MCF 10A (cell line): ENCODE measurements around the gene TMCO1. TPM values are rescaled to one million over a fixed set of nuclear protein-coding genes. Genes with fewer than 3 reads are reported as not detected.
A peak's percentile ranks its signal among the peaks of the same experiment; 100 is the strongest.
"Not testable (repeated sequence)": the region's sequence is repeated elsewhere in the genome, so short reads cannot be mapped to it uniquely, and the experiment has no call there.

Source experiments
- BruUV-seq: library from RNA; stranded (reverse); fragments of 400-500 nt; replicated peaks from 2 replicates; lab custom pipeline; 2021; lab: Mats Ljungman, UMichigan
- CTCF ChIA-PET: fragments of 300-600 bp; sonication (Branson Sonifier 250); formaldehyde crosslinking; extraction: SDS; loops from one replicate; lab custom pipeline; 2021; ENCODE audit warnings: antibody characterized with exemption, inconsistent platforms; lab: Yijun Ruan, JAX
- POLR2A ChIA-PET: fragments of 300-600, 350-650 bp; sonication (Branson Sonifier 250); formaldehyde crosslinking; extraction: SDS; loops from one replicate; lab custom pipeline; 2020; ENCODE audit warnings: antibody characterized with exemption, inconsistent platforms; lab: Yijun Ruan, JAX
- DNase-seq: peaks from one replicate; pipeline ENCODE4 v3.0.0-alpha.2; 2018; ENCODE audit not compliant: unreplicated experiment
- H3K27ac Mint-ChIP-seq: one replicate; pipeline ENCODE4 v1.8.0; 2022; ENCODE audit warnings: mild to moderate bottlenecking, low read depth, mixed read lengths; ENCODE audit not compliant: unreplicated experiment
- H3K27me3 Mint-ChIP-seq: one replicate; pipeline ENCODE4 v1.8.0; 2022; ENCODE audit warnings: mixed read lengths; ENCODE audit not compliant: insufficient read depth, unreplicated experiment
- H3K36me3 Mint-ChIP-seq: one replicate; pipeline ENCODE4 v1.8.0; 2022; ENCODE audit warnings: mild to moderate bottlenecking, moderate library complexity, mixed read lengths; ENCODE audit not compliant: insufficient read depth, unreplicated experiment
- H3K4me1 Mint-ChIP-seq: one replicate; pipeline ENCODE4 v1.8.0; 2022; ENCODE audit warnings: mixed read lengths; ENCODE audit not compliant: insufficient read depth, unreplicated experiment
- H3K4me3 Mint-ChIP-seq: one replicate; pipeline ENCODE4 v1.8.0; 2022; ENCODE audit warnings: mild to moderate bottlenecking, moderate library complexity, mixed read lengths; ENCODE audit not compliant: unreplicated experiment
- H3K9me3 Mint-ChIP-seq: one replicate; pipeline ENCODE4 v1.8.0; 2022; ENCODE audit warnings: mixed read lengths; ENCODE audit not compliant: unreplicated experiment
- CTCF ChIP-seq: fragments of 200-600 bp; IDR thresholded peaks from one replicate; pipeline ENCODE4 v1.8.0; 2022; ENCODE audit warnings: antibody characterized with exemption, mild to moderate bottlenecking; ENCODE audit not compliant: unreplicated experiment
- intact Hi-C: fragments of 100-400 bp; cut with micrococcal nuclease; formaldehyde crosslinking; loops from 2 replicates; pipeline ENCODE4 v1.14.1; 2022
- total RNA-seq: library from RNA; stranded (reverse); gene quantifications from 2 replicates; pipeline ENCODE4 v1.2.3, GENCODE V29; 2022

The TMCO1 gene
- total RNA-seq, 1 experiment from 2014 or later, result 158 TPM

- Mint-ChIP-seq H3K27me3 (no peaks in the 10 kb centered on the region), H3K27ac (no peak overlapping the region), H3K36me3 (no peaks in the 10 kb centered on the region), H3K4me3 (no peak overlapping the region), H3K9me3 (no peaks in the 10 kb centered on the region), H3K4me1 (no peaks in the 10 kb centered on the region)
- DNase-seq, result no peak
- no TSS peak for BruUV-seq
- ChIA-PET CTCF (interaction anchor here (0.6 to 1.4 kb wide), 3 partner anchors 57 to 633 kb away, joined by 3 read pairs; no protein-coding TSS in a partner anchor), POLR2A (interaction anchor here (0.7 to 1.0 kb wide), 3 partner anchors 46 to 118 kb away, joined by 3 read pairs; partner anchors contain the start of gene ALDH9A1)
- intact Hi-C loops, result no loop called here
- TF ChIP-seq CTCF, result no peak
These were observed 47.1 kb upstream of the TMCO1 start for GRCh38 chr1:165815725-165816124.

GRCh38 chr1:165807613-165808012 lies 38.9 kb upstream of the TMCO1 start:
- no peaks in the 10 kb centered on the region for H3K9me3 Mint-ChIP-seq
- no peak for TF ChIP-seq CTCF
- H3K36me3 Mint-ChIP-seq, result no peaks in the 10 kb centered on the region

GRCh38 chr1:165804513-165804912 lies 35.8 kb upstream of the TMCO1 start:
- H3K4me1 Mint-ChIP-seq, H3K4me3 Mint-ChIP-seq, POLR2A ChIA-PET, H3K36me3 Mint-ChIP-seq, intact Hi-C loops, DNase-seq, H3K27ac Mint-ChIP-seq, H3K27me3 Mint-ChIP-seq, BruUV-seq: not testable (repeated sequence)
- H3K9me3 Mint-ChIP-seq, result peaks cover 14% of the 10 kb centered on the region
- CTCF ChIA-PET, result interaction anchor here (0.6 to 1.6 kb wide), 3 partner anchors 111 to 219 kb away, joined by 3 to 4 read pairs (median 3); no protein-coding TSS in a partner anchor

More at GRCh38 chr1:165807613-165808012, 38.9 kb upstream of the TMCO1 start:
- BruUV-seq, result no TSS peak
- intact Hi-C loops, result no loop called here
- Mint-ChIP-seq H3K4me1 (no peaks in the 10 kb centered on the region), H3K27me3 (no peaks in the 10 kb centered on the region), H3K4me3 (no peak overlapping the region), H3K27ac (no peak overlapping the region)
- POLR2A ChIA-PET, result no interaction called here
- CTCF ChIA-PET, result no interaction called here
- DNase-seq, result peak; percentile 51

- H3K4me3 Mint-ChIP-seq, result no peak overlapping the region
- H3K9me3 Mint-ChIP-seq, result peaks cover 17% of the 10 kb centered on the region
- H3K27ac Mint-ChIP-seq, result no peak overlapping the region
- H3K36me3 Mint-ChIP-seq, result peaks cover 4% of the 10 kb centered on the region
- intact Hi-C loops, result no loop called here
- H3K4me1 Mint-ChIP-seq, result no peaks in the 10 kb centered on the region
- ChIA-PET CTCF (interaction anchor here (0.7 to 1.1 kb wide), 2 partner anchors 11 to 29 kb away, joined by 3 read pairs; no protein-coding TSS in a partner anchor), POLR2A (no interaction called here)
- DNase-seq, result no peak
- no peak for TF ChIP-seq CTCF
- no peaks in the 10 kb centered on the region for H3K27me3 Mint-ChIP-seq
- BruUV-seq, result no TSS peak
These were observed 30.7 kb upstream of the TMCO1 start for GRCh38 chr1:165799387-165799786.
